Testis (tissue), 2 donors: Measurements from ENCODE around the gene TFF1.

Source experiments
- POLR2A ChIP-seq: fragments of 450-650 bp; IDR thresholded peaks from one replicate; pipeline ENCODE4 v1.6.1; 2017; ENCODE audit warnings: antibody characterized with exemption, mild to moderate bottlenecking, moderate library complexity
- TF ChIP-seq, protein P1 (sequence below), 3 experiments: fragments of 450-650 bp in 2 of 3; fragments of 200-600 bp in 1 of 3; sonication (generic) in 1 of 3; IDR thresholded peaks; one replicate each; pipeline ENCODE4 v1.5.1; 2016 to 2019; ENCODE audit warnings: antibody characterized with exemption in 3 of 3, mild to moderate bottlenecking in 2 of 3, moderate library complexity in 1 of 3

DNA sequence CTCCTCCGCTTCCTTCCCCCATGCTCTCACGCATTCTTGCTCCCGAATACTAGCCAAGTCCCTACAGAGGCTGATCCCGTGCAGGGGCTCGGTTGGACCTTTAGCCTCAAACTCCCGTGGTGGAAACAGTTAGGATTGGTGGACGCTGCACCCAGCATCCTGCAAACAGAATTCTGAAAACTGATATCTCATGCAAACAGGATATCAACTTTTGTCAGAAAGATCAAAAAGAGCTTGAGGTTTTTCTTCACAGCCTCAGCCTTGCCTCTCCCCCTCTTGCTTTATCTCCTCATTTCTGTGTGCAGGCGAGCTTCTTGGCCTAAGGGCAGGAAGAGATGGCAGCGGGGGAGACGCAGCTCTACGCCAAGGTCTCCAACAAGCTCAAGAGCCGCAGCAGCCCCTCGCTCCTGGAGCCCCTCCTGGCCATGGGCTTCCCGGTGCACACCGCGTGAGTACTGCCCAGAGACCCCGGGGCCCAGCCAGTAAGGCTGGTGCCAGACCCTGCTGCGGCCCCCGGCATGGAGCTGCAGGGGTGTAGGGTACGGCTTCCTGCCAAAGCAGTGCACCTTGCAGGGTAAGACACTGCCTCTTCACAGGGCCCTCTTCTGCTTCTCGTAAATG is 37.4 kb upstream of the TFF1 start, which contains the start of gene UBASH3A:
- TF ChIP-seq, protein P1, sequence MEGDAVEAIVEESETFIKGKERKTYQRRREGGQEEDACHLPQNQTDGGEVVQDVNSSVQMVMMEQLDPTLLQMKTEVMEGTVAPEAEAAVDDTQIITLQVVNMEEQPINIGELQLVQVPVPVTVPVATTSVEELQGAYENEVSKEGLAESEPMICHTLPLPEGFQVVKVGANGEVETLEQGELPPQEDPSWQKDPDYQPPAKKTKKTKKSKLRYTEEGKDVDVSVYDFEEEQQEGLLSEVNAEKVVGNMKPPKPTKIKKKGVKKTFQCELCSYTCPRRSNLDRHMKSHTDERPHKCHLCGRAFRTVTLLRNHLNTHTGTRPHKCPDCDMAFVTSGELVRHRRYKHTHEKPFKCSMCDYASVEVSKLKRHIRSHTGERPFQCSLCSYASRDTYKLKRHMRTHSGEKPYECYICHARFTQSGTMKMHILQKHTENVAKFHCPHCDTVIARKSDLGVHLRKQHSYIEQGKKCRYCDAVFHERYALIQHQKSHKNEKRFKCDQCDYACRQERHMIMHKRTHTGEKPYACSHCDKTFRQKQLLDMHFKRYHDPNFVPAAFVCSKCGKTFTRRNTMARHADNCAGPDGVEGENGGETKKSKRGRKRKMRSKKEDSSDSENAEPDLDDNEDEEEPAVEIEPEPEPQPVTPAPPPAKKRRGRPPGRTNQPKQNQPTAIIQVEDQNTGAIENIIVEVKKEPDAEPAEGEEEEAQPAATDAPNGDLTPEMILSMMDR (IDR thresholded peaks at IDR 0.05): no peak
- TF ChIP-seq POLR2A: no peak
